CD4-positive, alpha-beta T cell treated with Interferon alpha-2 for 1 hour (primary cell): ENCODE data around the gene SLC26A5.

Experiments
- DNase-seq, 2 donors: peaks; one replicate each; pipeline ENCODE4 v3.0.0-alpha.2; 2020 to 2022

SLC26A5 gene

GRCh38 chr7:103344453-103345149 lies 101.4 kb downstream of the SLC26A5 start, which contains the start of gene DNAJC2:
Gene DNAJC2, minus strand, starts transcription at chr7:103344767. Its CDS starts 145 bp downstream, at chr7:103344622.
- peak; percentile 85 to 89 for DNase-seq

- DNase-seq, result peak in 1 of 2 donors; percentile 39
Measured at GRCh38 chr7:103343758-103344452, 102.1 kb downstream of the SLC26A5 start.

- no peak for DNase-seq
Measured at GRCh38 chr7:103343332-103343731, 102.7 kb downstream of the SLC26A5 start.

- DNase-seq, result no peak
Measured at GRCh38 chr7:103341466-103341865, 104.5 kb downstream of the SLC26A5 start.

- no peak for DNase-seq
Measured at GRCh38 chr7:103338864-103339263, 107.1 kb downstream of the SLC26A5 start.

- DNase-seq, result no peak
Measured at GRCh38 chr7:103336761-103337160, 109.2 kb downstream of the SLC26A5 start.

- no peak for DNase-seq
Measured at GRCh38 chr7:103325744-103326143, 120.3 kb downstream of the SLC26A5 start.
